HG03469 (cell line): ENCODE measurements around the gene PLA2G5.

Experiments
- ATAC-seq: cut with Tn5 transposase; IDR thresholded peaks from one replicate; pipeline ENCODE4 v1.9.1; 2021; ENCODE audit warnings: mild to moderate bottlenecking, moderate library complexity, moderate number of reproducible peaks; ENCODE audit not compliant: unreplicated experiment

Gene PLA2G5

GRCh38 chr1:20089328-20090077, 19.5 kb downstream of the PLA2G5 start:
- ATAC-seq, result no peak

GRCh38 chr1:20090119-20090518, 20.1 kb downstream of the PLA2G5 start:
- ATAC-seq, result no peak

GRCh38 chr1:20090641-20091040, 20.6 kb downstream of the PLA2G5 start:
- ATAC-seq, result no peak

GRCh38 chr1:20093303-20093702, 23.3 kb downstream of the PLA2G5 start:
- ATAC-seq, result no peak

GRCh38 chr1:20093940-20094391, 24.0 kb downstream of the PLA2G5 start:
- ATAC-seq, result no peak

GRCh38 chr1:20095564-20096434, 25.8 kb downstream of the PLA2G5 start:
- no peak for ATAC-seq

GRCh38 chr1:20096840-20097447, 26.9 kb downstream of the PLA2G5 start:
- no peak for ATAC-seq

- no peak for ATAC-seq
These were observed 29.5 kb downstream of the PLA2G5 start for GRCh38 chr1:20099533-20099932.

- no peak for ATAC-seq
These were observed 30.8 kb downstream of the PLA2G5 start for GRCh38 chr1:20100632-20101355.

GRCh38 chr1:20102875-20103274, 32.9 kb downstream of the PLA2G5 start:
- no peak for ATAC-seq

GRCh38 chr1:20105856-20106255, 35.9 kb downstream of the PLA2G5 start:
- ATAC-seq, result no peak

- ATAC-seq, result no peak
These were observed 37.4 kb downstream of the PLA2G5 start for GRCh38 chr1:20107351-20107750.

- ATAC-seq, result no peak
These were observed 37.8 kb downstream of the PLA2G5 start for GRCh38 chr1:20107796-20108195.

- no peak for ATAC-seq
These were observed 38.6 kb downstream of the PLA2G5 start for GRCh38 chr1:20108366-20109123.

GRCh38 chr1:20109223-20109856, 39.3 kb downstream of the PLA2G5 start:
- no peak for ATAC-seq

GRCh38 chr1:20110679-20111078, 40.7 kb downstream of the PLA2G5 start:
- ATAC-seq, result no peak

GRCh38 chr1:20111452-20111851, 41.5 kb downstream of the PLA2G5 start:
- no peak for ATAC-seq

- no peak for ATAC-seq
These were observed 42.4 kb downstream of the PLA2G5 start for GRCh38 chr1:20112279-20113000.

- ATAC-seq, result no peak
These were observed 44.1 kb downstream of the PLA2G5 start for GRCh38 chr1:20114021-20114648.
